ENCODE results near the gene WWC2. TPM values are rescaled to one million over a fixed set of nuclear protein-coding genes. Genes with fewer than 3 reads are reported as not detected.

Gene WWC2
- total and polyA plus RNA-seq, 9 donors = 9.4 to 43.0 (median 32.5) TPM

DNA sequence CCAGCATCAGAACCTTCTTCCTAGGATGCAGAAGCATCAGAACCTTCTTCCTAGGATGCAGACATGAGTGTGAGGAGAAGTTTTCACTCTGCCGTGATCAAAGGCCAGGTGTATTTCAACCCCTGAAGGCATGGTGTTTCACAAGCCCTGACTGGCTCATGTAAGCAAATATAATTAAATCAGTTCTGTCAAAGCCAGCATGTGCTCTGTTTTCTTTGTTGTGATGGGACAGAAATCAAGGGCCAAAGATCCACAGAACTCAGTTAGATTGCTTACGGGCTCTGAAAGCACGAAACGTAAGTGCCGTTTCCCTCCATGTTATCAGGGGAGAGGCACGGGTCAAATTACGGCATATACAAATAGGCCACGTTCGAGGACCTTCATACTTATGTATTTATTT lies 255.2 kb downstream of the WWC2 start:
- WGBS, 3 donors = 61 to 70% (median 67%) methylated on average over 9 of the region's 9 CpGs
- H3K9me3 ChIP-seq = no peaks in the 10 kb centered on the region
- H3K27me3 ChIP-seq = no peaks in the 10 kb centered on the region
- H3K4me1 ChIP-seq (ENCODE audit: insufficient read depth) = no peaks in the 10 kb centered on the region
- DNase-seq = no peak
- TF ChIP-seq EP300 (IDR thresholded peaks at IDR 0.05) (no peak), POLR2A (IDR thresholded peaks at IDR 0.05) (no peak)
- TF ChIP-seq, protein P1, sequence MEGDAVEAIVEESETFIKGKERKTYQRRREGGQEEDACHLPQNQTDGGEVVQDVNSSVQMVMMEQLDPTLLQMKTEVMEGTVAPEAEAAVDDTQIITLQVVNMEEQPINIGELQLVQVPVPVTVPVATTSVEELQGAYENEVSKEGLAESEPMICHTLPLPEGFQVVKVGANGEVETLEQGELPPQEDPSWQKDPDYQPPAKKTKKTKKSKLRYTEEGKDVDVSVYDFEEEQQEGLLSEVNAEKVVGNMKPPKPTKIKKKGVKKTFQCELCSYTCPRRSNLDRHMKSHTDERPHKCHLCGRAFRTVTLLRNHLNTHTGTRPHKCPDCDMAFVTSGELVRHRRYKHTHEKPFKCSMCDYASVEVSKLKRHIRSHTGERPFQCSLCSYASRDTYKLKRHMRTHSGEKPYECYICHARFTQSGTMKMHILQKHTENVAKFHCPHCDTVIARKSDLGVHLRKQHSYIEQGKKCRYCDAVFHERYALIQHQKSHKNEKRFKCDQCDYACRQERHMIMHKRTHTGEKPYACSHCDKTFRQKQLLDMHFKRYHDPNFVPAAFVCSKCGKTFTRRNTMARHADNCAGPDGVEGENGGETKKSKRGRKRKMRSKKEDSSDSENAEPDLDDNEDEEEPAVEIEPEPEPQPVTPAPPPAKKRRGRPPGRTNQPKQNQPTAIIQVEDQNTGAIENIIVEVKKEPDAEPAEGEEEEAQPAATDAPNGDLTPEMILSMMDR (IDR thresholded peaks at IDR 0.05) = no peak
- H3K27ac ChIP-seq = no peak overlapping the region
- intact Hi-C loops (cut with DNase I) = no loop called here
- no peak overlapping the region for H3K4me3 ChIP-seq
- H3K36me3 ChIP-seq = no peaks in the 10 kb centered on the region

DNA sequence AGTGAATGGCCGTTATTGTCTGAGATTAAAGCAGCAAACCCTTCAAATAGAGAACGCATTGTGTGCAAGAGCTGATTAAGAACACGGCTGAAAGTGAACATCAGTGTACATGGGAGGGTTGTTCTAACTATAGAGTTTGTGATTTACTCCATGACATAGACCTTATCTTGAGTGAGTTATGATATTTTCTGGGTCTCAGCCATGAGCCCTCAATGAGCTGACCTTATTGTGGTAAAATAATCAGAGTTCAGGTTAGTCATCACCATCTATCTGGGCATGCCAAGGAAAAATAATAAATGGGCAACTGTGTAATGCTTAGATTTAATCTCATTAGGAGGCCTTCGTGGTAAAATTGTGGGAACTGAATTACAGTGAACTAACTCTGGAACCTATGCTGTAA lies 256.3 kb downstream of the WWC2 start:
- 45 to 50% (median 47%) methylated on average over 4 of the region's 4 CpGs for WGBS, 3 donors
- Histone ChIP-seq H3K27ac (no peak overlapping the region), H3K27me3 (no peaks in the 10 kb centered on the region), H3K4me3 (no peak overlapping the region), H3K36me3 (no peaks in the 10 kb centered on the region), H3K9me3 (no peaks in the 10 kb centered on the region), H3K4me1 (ENCODE audit: insufficient read depth) (no peaks in the 10 kb centered on the region)
- intact Hi-C loops (cut with DNase I) = no loop called here
- no peak for DNase-seq
- TF ChIP-seq POLR2A (IDR thresholded peaks at IDR 0.05) = no peak
- TF ChIP-seq, protein P1 (IDR thresholded peaks at IDR 0.05) = no peak
- TF ChIP-seq EP300 (IDR thresholded peaks at IDR 0.05) = no peak

DNA sequence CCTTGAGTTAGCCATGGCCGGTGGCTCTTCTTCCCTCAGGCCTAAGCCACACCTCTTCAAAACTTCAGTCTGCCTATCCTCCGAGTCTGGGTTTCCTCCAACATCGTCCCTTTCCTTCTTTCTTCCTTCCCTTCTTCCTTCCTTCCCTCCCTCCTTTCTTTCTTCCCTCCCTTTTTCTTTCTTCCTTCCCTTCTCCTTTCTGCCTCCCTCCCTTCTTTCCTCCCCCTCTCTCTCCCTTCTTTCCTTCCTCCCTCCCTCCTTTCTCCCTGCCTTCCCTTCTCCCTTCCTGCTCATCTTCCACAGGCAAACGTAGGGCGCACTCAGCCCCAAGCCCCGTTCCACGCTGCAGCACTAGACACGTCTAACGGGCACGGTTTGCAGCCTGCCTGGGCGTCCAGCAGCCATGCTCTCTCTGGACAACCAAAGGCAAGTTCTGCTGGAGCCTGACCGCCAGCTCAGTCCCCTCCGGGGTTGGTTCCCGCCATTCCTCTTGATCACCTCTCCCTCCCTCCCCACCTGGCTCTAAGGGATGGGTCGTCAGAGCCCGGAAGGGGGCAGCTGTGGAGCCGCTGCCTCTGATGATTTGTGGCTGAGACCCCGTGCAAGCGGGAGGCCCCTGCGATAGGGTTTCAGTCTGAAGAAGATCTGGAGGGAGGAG lies 257.2 kb downstream of the WWC2 start:
- no peak for DNase-seq
- intact Hi-C loops (cut with DNase I) = no loop called here
- no peaks in the 10 kb centered on the region for H3K9me3 ChIP-seq
- no peak overlapping the region for H3K4me3 ChIP-seq
- no peaks in the 10 kb centered on the region for H3K27me3 ChIP-seq
- TF ChIP-seq POLR2A (IDR thresholded peaks at IDR 0.05) (no peak), EP300 (IDR thresholded peaks at IDR 0.05) (no peak)
- TF ChIP-seq, protein P1 (IDR thresholded peaks at IDR 0.05) = no peak
- H3K27ac ChIP-seq = no peak overlapping the region
- no peaks in the 10 kb centered on the region for H3K36me3 ChIP-seq
- 69 to 77% (median 69%) methylated on average over 20 of the region's 20 CpGs for WGBS, 3 donors
- no peaks in the 10 kb centered on the region for H3K4me1 ChIP-seq (ENCODE audit: insufficient read depth)

DNA sequence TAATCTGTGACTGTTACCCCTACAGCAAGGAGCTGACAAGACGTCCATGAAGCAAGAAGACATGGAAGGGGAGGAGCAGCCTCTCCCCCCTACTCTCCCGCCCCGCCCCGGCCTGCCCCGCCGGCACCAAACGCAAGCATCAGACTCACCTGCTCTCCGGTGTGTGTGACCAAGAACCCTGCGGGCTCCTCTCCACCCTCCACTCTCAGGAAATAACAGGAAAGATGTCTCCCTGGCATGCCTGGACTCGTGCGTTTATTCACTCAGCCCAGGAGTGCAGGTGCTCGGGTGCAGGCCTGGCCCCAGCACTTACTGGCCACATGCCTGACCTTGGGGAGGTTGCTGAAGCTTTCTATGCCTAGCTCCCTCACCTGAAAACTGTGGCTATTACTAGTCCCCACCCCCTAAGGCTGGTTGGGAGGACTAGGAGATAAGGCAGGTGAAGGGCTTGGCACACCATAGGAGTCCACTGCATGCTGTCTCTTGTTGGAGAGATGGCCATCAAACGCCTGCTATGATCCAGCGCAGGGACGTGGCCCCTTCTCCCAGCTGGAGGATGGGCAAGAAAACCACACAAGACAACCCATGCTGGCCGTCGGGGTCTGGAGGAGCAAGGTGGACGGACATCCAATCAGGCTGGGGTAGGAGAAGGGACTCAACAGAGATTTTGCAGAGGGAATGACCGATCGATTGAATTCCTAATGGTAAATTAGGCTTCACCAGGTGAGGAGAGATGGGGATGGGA lies 258.0 kb downstream of the WWC2 start:
- intact Hi-C loops (cut with DNase I) = no loop called here
- TF ChIP-seq, protein P1 (IDR thresholded peaks at IDR 0.05) = no peak
- no peak for TF ChIP-seq POLR2A (IDR thresholded peaks at IDR 0.05)
- no peak for TF ChIP-seq EP300 (IDR thresholded peaks at IDR 0.05)
- Histone ChIP-seq H3K4me3 (no peak overlapping the region), H3K27ac (no peak overlapping the region), H3K27me3 (no peaks in the 10 kb centered on the region), H3K9me3 (no peaks in the 10 kb centered on the region), H3K36me3 (no peaks in the 10 kb centered on the region), H3K4me1 (ENCODE audit: insufficient read depth) (no peaks in the 10 kb centered on the region)
- 82 to 90% (median 87%) methylated on average over 20 of the region's 20 CpGs for WGBS, 3 donors
- DNase-seq = no peak
